Measurements from ENCODE around the gene ABCF3.

The ABCF3 gene

GRCh38 chr3:184186184-184186901 lies at the start of gene ABCF3 (continued):
- TF ChIP-seq, protein P1, sequence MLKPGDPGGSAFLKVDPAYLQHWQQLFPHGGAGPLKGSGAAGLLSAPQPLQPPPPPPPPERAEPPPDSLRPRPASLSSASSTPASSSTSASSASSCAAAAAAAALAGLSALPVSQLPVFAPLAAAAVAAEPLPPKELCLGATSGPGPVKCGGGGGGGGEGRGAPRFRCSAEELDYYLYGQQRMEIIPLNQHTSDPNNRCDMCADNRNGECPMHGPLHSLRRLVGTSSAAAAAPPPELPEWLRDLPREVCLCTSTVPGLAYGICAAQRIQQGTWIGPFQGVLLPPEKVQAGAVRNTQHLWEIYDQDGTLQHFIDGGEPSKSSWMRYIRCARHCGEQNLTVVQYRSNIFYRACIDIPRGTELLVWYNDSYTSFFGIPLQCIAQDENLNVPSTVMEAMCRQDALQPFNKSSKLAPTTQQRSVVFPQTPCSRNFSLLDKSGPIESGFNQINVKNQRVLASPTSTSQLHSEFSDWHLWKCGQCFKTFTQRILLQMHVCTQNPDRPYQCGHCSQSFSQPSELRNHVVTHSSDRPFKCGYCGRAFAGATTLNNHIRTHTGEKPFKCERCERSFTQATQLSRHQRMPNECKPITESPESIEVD (tag by site-specific recombination; IDR thresholded peaks at IDR 0.05) = no peak
- TF ChIP-seq ZNF292 (tag by site-specific recombination; IDR thresholded peaks at IDR 0.05; ENCODE audit: borderline replicate concordance, low read depth) (no peak), ZNF140 (tag by site-specific recombination; IDR thresholded peaks at IDR 0.05) (no peak), RBAK (tag by site-specific recombination; IDR thresholded peaks at IDR 0.05) (no peak), ZNF521 (tag by site-specific recombination; IDR thresholded peaks at IDR 0.05) (no peak), ZNF169 (tag by site-specific recombination; IDR thresholded peaks at IDR 0.05) (no peak), ZEB2 (tag by site-specific recombination; IDR thresholded peaks at IDR 0.05) (no peak), ZNF596 (tag by site-specific recombination; IDR thresholded peaks at IDR 0.05) (no peak), TCF7L2 (IDR thresholded peaks at IDR 0.05; ENCODE audit: borderline replicate concordance, low read depth, low read length) (no peak), ZNF777 (tag by site-specific recombination; IDR thresholded peaks at IDR 0.05; ENCODE audit: borderline replicate concordance) (0 out of 2 replicates have a peak, but pooled peaks have one; percentile 72), ZBTB20 (tag by site-specific recombination; IDR thresholded peaks at IDR 0.05) (no peak), ZBTB21 (tag by site-specific recombination; IDR thresholded peaks at IDR 0.05) (no peak), MZF1 (tag by site-specific recombination; IDR thresholded peaks at IDR 0.05; ENCODE audit: borderline replicate concordance) (no peak), KLF9 (tag by site-specific recombination; IDR thresholded peaks at IDR 0.05; ENCODE audit: low read depth) (0 out of 2 replicates have a peak, but pooled peaks have one; percentile 10)
- TF ChIP-seq, protein P2, sequence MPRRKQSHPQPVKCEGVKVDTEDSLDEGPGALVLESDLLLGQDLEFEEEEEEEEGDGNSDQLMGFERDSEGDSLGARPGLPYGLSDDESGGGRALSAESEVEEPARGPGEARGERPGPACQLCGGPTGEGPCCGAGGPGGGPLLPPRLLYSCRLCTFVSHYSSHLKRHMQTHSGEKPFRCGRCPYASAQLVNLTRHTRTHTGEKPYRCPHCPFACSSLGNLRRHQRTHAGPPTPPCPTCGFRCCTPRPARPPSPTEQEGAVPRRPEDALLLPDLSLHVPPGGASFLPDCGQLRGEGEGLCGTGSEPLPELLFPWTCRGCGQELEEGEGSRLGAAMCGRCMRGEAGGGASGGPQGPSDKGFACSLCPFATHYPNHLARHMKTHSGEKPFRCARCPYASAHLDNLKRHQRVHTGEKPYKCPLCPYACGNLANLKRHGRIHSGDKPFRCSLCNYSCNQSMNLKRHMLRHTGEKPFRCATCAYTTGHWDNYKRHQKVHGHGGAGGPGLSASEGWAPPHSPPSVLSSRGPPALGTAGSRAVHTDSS (tag by site-specific recombination; IDR thresholded peaks at IDR 0.05) = no peak

DNA sequence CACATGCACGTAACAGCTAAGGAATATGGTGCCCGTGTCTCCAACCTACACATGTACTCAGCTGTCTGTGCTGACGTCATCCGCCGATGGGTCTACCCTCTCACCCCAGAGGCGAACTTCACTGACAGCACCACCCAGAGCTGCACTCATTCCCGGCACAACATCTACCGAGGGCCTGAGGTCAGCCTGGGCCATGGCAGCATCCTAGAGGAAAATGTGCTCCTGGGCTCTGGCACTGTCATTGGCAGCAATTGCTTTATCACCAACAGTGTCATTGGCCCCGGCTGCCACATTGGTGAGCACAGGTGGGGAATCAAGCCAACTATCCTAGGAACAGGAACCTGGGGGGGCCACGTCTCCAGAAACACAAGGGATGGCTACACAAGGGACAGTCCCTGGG lies 45.6 kb upstream of the ABCF3 start:
- peaks cover 0 to 79% of the 10 kb centered on the region in 2 experiments; a peak in 2 of 3 replicates for H3K36me3 ChIP-seq (ENCODE audit: control insufficient read depth in 2 of 2, insufficient read depth in 1 of 2, low read length in 2 of 2)
- CTCF ChIA-PET = no interaction called here

More for the DNA sequence above, 45.6 kb upstream of the ABCF3 start:
- H3K4me3 ChIP-seq (ENCODE audit: low read depth, low read length) = no peak overlapping the region
- TF ChIP-seq ZNF548 (tag by site-specific recombination; IDR thresholded peaks at IDR 0.05) (no peak), ZBTB49 (tag by site-specific recombination; IDR thresholded peaks at IDR 0.05; ENCODE audit: low read depth) (no peak), ZNF341 (tag by site-specific recombination; IDR thresholded peaks at IDR 0.05; ENCODE audit: low read depth) (no peak), ZNF121 (tag by site-specific recombination; IDR thresholded peaks at IDR 0.05) (no peak), ZBTB26 (tag by site-specific recombination; optimal IDR thresholded peaks at IDR 0.05) (no peak), BCL6B (tag by site-specific recombination; IDR thresholded peaks at IDR 0.05) (no peak), ZBTB1 (tag by site-specific recombination; IDR thresholded peaks at IDR 0.05) (no peak), KLF10 (tag by site-specific recombination; IDR thresholded peaks at IDR 0.05) (no peak), ZNF391 (tag by site-specific recombination; IDR thresholded peaks at IDR 0.05; ENCODE audit: borderline replicate concordance, low read depth) (no peak), ZNF561 (tag by site-specific recombination; IDR thresholded peaks at IDR 0.05; ENCODE audit: borderline replicate concordance) (no peak), KLF16 (tag by site-specific recombination; IDR thresholded peaks at IDR 0.05) (no peak)
- H3K9me3 ChIP-seq (ENCODE audit: control insufficient read depth, insufficient read depth, low read depth, low read length) = no peaks in the 10 kb centered on the region
- peaks cover 6% of the 10 kb centered on the region; the same call in 1 of the 2 replicates for H3K4me1 ChIP-seq (ENCODE audit: control insufficient read depth, insufficient read depth, low read length)
- POLR2A ChIA-PET = interaction anchor here (0.6 kb wide), 1 partner anchor 25 kb away, joined by 7 read pairs; no protein-coding TSS in a partner anchor
- no peak overlapping the region for H3K27ac ChIP-seq (ENCODE audit: extremely low read depth, low read depth, low read length)
